C4-2B (cell line): ENCODE measurements around the gene KDM3A.

ENCODE experiments used
- H3K27ac ChIP-seq: fragments of 450-650 bp; 2 replicates; pipeline ENCODE4 v1.5.1; 2017
- ZFX ChIP-seq: fragments of 450-650 bp; IDR thresholded peaks from 2 replicates; pipeline ENCODE4 v1.6.1; 2017
- TF ChIP-seq, protein P1 (sequence below): fragments of 450-650 bp; conservative IDR thresholded peaks from 2 replicates; pipeline ENCODE4 v1.5.1; 2017; ENCODE audit warnings: mild to moderate bottlenecking

KDM3A gene

DNA sequence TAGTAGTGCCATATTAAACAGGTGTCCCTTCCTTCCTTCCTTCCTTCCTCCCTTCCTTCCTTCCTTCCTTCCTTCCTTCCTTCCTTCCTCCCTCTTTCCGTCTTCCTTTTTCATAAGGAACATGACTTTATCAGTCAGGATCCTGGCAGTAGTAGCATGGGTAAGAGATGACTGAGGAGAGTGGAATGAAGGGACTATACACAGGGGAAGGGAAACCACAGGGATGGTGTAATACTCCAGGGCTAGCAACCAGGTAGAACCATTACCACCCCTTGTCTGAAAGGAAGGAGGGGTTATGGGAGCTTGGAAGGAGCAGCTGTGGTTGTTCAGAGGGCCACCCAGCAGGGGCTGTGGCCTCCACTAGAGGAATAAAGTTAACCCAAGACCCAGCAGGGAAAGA, 23.2 kb upstream of the KDM3A start:
- H3K27ac ChIP-seq = no peak overlapping the region
- TF ChIP-seq ZFX = no peak
- TF ChIP-seq, protein P1, sequence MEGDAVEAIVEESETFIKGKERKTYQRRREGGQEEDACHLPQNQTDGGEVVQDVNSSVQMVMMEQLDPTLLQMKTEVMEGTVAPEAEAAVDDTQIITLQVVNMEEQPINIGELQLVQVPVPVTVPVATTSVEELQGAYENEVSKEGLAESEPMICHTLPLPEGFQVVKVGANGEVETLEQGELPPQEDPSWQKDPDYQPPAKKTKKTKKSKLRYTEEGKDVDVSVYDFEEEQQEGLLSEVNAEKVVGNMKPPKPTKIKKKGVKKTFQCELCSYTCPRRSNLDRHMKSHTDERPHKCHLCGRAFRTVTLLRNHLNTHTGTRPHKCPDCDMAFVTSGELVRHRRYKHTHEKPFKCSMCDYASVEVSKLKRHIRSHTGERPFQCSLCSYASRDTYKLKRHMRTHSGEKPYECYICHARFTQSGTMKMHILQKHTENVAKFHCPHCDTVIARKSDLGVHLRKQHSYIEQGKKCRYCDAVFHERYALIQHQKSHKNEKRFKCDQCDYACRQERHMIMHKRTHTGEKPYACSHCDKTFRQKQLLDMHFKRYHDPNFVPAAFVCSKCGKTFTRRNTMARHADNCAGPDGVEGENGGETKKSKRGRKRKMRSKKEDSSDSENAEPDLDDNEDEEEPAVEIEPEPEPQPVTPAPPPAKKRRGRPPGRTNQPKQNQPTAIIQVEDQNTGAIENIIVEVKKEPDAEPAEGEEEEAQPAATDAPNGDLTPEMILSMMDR = no peak

DNA sequence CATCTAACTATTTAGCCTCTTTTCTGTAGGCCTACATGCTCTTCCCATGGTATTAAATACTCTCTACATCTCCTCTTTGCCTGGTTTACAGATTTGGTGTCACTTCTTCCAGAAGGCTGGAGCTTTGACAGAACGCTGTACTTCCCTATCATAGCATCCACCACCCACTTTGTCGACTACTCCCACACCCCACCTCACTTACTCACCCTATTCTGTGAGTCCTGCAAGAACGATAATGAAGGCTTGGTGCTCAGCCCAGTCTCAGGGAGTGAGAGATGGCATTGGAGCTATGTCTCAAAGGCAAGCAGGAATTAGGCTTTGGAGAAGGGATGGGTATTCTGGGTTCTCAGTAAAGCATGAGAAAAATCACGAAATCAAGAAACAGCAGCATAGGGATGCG, 20.3 kb upstream of the KDM3A start:
- no peak for TF ChIP-seq ZFX
- TF ChIP-seq, protein P1 = no peak
- H3K27ac ChIP-seq = no peak overlapping the region

DNA sequence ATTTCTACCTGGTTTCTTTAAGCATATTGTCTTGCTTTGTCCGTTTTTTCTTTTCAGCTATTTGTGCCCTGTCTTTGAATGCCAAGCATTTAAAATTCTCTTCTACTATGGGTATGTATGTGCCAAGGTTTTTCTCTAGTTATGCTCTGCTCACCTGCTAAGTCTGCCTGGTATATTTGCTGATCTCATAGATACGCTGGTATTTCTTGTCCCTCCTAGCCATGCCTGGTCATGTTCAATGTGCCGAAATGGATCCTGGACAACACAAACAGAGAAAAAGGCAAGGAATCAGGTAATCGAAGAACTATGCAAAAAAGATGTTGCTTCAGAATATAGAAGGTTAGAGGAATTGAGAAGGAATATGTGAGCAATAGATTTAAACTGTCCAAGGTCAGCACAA, 14.9 kb upstream of the KDM3A start:
- H3K27ac ChIP-seq = no peak overlapping the region
- TF ChIP-seq ZFX = no peak
- TF ChIP-seq, protein P1 = no peak

DNA sequence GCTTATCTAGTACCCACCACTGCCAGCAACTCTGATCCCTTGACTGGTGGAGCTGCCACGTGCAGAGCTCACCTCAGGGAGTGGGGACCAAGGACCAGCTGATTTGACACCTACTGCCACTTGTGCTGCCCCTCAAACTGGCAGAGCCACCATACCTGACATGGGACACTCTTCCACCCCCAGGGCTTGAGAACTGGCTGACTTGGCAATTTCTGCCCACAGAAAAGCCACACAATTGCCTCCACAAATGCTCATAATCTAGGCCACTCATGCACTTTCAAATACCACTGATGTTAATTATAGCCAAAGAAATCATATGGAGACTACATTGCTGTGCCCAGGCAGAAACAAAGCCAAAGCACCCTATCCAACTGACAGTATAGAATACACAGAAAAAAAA, 11.8 kb upstream of the KDM3A start:
- TF ChIP-seq, protein P1 = no peak
- no peak for TF ChIP-seq ZFX
- no peak overlapping the region for H3K27ac ChIP-seq

DNA sequence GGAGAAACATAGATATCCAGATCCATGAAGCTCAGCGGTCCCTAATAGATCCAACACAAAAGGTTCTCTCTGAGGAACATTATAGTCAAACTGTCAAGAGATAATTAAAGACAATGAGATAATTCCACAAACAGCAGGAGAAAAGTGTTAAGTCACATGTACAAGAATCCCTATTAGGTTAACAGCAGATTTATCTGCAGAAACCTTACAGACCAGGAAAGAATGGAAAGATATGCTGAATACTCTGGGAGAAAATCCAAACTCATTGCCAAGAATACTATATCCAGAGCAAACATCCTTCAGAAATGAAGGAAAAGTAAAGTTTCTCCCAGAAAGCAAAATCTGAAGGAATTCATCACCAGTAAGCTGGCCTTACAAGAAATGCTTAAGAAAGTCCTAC, 10.8 kb upstream of the KDM3A start:
- TF ChIP-seq ZFX = no peak
- TF ChIP-seq, protein P1 = no peak
- no peak overlapping the region for H3K27ac ChIP-seq

DNA sequence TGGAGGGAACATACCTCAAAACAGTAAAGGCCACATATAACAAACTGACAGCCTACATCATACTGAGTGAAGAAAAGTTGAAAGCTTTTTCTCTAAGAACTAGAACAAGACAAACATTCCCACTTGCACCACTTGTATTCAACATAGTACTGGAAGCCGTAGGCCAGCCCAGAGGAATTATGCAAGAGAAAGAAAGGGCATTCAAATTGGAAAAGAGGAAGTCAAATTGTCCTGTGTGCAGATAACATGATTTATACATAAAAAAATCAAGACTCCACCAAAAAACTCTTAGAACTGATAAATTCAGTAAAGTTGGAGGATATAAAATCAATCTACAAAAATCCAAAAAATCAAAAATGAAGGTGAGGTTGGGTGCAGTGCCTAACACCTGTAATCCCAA, 8.0 kb upstream of the KDM3A start:
- H3K27ac ChIP-seq = no peak overlapping the region
- TF ChIP-seq, protein P1 = no peak
- no peak for TF ChIP-seq ZFX

DNA sequence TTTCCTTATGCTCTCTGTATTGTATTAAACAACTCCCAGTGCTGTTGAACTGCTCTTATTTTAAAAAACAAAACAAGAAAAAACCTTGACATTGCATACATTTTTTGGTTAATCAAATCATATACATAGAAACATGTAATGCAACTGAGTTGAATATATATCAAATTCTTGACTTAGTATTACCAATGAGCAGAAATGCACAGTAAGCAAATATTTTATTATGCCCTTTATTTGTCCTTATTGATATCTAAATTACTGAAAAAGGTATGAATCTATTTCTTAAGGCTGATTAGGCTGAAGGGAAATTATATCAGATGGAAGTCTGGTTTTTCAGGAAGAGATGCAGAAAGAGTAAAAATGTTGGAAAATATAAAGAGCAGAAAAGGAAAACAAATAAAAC, 6.9 kb upstream of the KDM3A start:
- no peak overlapping the region for H3K27ac ChIP-seq
- TF ChIP-seq, protein P1 = no peak
- TF ChIP-seq ZFX = no peak
